Osteoblast (primary cell): ENCODE data around the gene SLC15A5. TPM values are rescaled to one million over a fixed set of nuclear protein-coding genes. Genes with fewer than 3 reads are reported as not detected.

Experiments
- DNase-seq: peaks from one replicate; pipeline ENCODE4 v3.0.0; 2011; ENCODE audit warnings: low spot score, mixed read lengths; ENCODE audit not compliant: insufficient read length; ENCODE audit errors: missing footprints
- H2AFZ ChIP-seq: 2 replicates; pipeline ENCODE4 v1.6.0; 2011; ENCODE audit warnings: mild to moderate bottlenecking, low read length
- H3K27ac ChIP-seq: 2 replicates; pipeline ENCODE4 v1.5.1; 2011; ENCODE audit warnings: mild to moderate bottlenecking, low read depth, low read length, moderate library complexity
- H3K27me3 ChIP-seq: 2 replicates; pipeline ENCODE4 v1.6.0; 2012; ENCODE audit warnings: mild to moderate bottlenecking, control low read depth, inconsistent platforms, low read length, moderate library complexity; ENCODE audit not compliant: insufficient read depth
- H3K36me3 ChIP-seq: 2 replicates; pipeline ENCODE4 v1.5.1; 2011; ENCODE audit warnings: mild to moderate bottlenecking, low read length, control low read depth, moderate library complexity; ENCODE audit not compliant: insufficient read depth
- H3K4me1 ChIP-seq: 2 replicates; pipeline ENCODE4 v1.5.1; 2011; ENCODE audit warnings: mild to moderate bottlenecking, low read length, control low read depth, moderate library complexity; ENCODE audit not compliant: insufficient read depth
- H3K4me2 ChIP-seq: 2 replicates; pipeline ENCODE4 v1.6.0; 2011; ENCODE audit warnings: mild to moderate bottlenecking, low read length; ENCODE audit not compliant: insufficient read depth
- H3K4me3 ChIP-seq: fragments of 200-600 bp; sonication (generic); 3 replicates; pipeline ENCODE4 v1.5.1; 2012; ENCODE audit warnings: mild to moderate bottlenecking, low read length, inconsistent platforms; ENCODE audit not compliant: insufficient read depth
- H3K79me2 ChIP-seq: 2 replicates; pipeline ENCODE4 v1.6.0; 2012; ENCODE audit warnings: mild to moderate bottlenecking, low read length, control low read depth, inconsistent platforms; ENCODE audit not compliant: insufficient read depth
- H3K9me3 ChIP-seq: 2 replicates; pipeline ENCODE4 v1.5.1; 2011; ENCODE audit warnings: low read depth, low read length, control low read depth
- H4K20me1 ChIP-seq: 2 replicates; pipeline ENCODE4 v1.6.0; 2012; ENCODE audit warnings: mild to moderate bottlenecking, low read length, control low read depth; ENCODE audit not compliant: insufficient read depth
- total RNA-seq: library from RNA; depleted of rRNA; stranded (reverse); fragments of >200 nt; gene quantifications from 2 replicates; pipeline ENCODE4 v1.2.3, GENCODE V29; 2012
- TF ChIP-seq, protein P1 (sequence below): IDR thresholded peaks from 2 replicates; pipeline ENCODE4 v1.5.1; 2011; ENCODE audit warnings: mild to moderate bottlenecking, low read depth, low read length, moderate library complexity; ENCODE audit errors: extremely low read depth

SLC15A5 gene
- total RNA-seq, 1 donor, result not detected

- Histone ChIP-seq H4K20me1 (no peaks in the 10 kb centered on the region), H3K4me1 (no peaks in the 10 kb centered on the region)
- TF ChIP-seq, protein P1, sequence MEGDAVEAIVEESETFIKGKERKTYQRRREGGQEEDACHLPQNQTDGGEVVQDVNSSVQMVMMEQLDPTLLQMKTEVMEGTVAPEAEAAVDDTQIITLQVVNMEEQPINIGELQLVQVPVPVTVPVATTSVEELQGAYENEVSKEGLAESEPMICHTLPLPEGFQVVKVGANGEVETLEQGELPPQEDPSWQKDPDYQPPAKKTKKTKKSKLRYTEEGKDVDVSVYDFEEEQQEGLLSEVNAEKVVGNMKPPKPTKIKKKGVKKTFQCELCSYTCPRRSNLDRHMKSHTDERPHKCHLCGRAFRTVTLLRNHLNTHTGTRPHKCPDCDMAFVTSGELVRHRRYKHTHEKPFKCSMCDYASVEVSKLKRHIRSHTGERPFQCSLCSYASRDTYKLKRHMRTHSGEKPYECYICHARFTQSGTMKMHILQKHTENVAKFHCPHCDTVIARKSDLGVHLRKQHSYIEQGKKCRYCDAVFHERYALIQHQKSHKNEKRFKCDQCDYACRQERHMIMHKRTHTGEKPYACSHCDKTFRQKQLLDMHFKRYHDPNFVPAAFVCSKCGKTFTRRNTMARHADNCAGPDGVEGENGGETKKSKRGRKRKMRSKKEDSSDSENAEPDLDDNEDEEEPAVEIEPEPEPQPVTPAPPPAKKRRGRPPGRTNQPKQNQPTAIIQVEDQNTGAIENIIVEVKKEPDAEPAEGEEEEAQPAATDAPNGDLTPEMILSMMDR, result no peak
Observed at GRCh38 chr12:16243487-16244412, 33.7 kb downstream of the SLC15A5 start.

DNA sequence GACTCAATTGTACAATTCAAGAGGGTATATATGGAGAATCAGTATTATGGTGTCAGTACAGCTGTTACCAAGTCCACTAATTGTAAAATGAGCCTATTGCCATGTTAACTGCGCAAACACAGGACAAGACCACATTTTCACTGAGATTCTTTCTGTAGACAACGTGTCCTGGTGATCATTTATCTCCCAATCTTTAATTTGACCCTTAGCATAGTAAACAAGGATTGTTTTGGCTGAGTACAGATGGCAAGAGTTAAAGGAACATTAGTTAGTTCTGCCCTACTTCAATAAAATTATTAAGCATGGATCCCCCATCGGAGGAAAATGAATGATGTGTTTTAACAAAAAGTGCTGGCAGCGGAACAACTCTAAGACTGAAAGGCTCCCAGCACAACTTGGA, 36.1 kb downstream of the SLC15A5 start:
- H4K20me1 ChIP-seq, result no peaks in the 10 kb centered on the region
- H3K9me3 ChIP-seq, result no peaks in the 10 kb centered on the region

More at GRCh38 chr12:16243487-16244412, 33.7 kb downstream of the SLC15A5 start:
- Histone ChIP-seq H3K4me3 (no peak overlapping the region), H3K79me2 (no peaks in the 10 kb centered on the region), H3K36me3 (no peaks in the 10 kb centered on the region), H3K27me3 (no peaks in the 10 kb centered on the region), H3K9me3 (no peaks in the 10 kb centered on the region), H3K27ac (no peak overlapping the region), H3K4me2 (no peak overlapping the region), H2AFZ (no peak overlapping the region)
- DNase-seq, result no peak

DNA sequence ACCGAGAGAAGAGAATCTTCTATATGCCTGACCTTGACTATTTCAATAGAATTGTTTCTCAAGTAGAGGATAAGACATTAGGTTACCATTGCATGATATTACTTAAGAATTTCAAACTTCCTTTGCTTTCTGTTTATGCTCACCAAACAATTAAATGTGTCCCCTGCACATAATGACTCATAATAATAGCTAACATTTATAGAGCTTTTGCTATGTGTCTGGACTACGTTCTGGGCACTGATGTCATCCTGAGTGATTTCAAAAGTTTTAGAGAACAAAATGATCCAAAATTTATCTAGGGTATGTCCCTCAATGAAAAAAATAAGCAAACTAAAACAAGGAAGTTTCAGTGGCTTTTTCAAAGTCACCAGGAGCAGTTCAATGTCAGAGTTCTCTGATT, 38.8 kb downstream of the SLC15A5 start:
- no peak overlapping the region for H3K4me2 ChIP-seq
- no peak overlapping the region for H3K27ac ChIP-seq
- TF ChIP-seq, protein P1, result no peak

More for the DNA sequence above, 36.1 kb downstream of the SLC15A5 start:
- H2AFZ ChIP-seq, result no peak overlapping the region
- H3K36me3 ChIP-seq, result no peaks in the 10 kb centered on the region
- H3K4me1 ChIP-seq, result no peaks in the 10 kb centered on the region
- TF ChIP-seq, protein P1, result no peak
- no peak overlapping the region for H3K27ac ChIP-seq
- no peak for DNase-seq
- H3K4me2 ChIP-seq, result no peak overlapping the region
- no peaks in the 10 kb centered on the region for H3K27me3 ChIP-seq
- H3K79me2 ChIP-seq, result no peaks in the 10 kb centered on the region
- H3K4me3 ChIP-seq, result no peak overlapping the region

DNA sequence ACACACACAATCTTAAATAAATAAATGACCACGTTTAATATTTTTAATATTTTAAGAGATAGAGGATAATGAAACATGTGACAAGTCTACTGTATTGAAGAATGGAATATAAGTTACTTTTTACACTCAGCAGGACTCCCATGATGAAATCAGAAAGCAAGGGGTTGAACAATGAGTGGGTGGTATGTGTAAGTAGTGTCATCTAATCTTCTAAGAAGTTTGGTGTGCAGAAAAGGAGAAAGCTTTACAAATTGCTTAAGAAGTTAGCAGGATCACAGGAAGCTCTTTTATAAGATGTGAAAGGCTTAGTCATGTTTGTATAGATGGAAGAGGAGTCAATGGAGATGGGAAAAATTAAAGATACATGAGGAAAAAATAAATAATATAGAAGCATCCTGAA, 47.8 kb downstream of the SLC15A5 start:
- Histone ChIP-seq H4K20me1 (no peaks in the 10 kb centered on the region), H3K27ac (no peak overlapping the region), H3K4me1 (no peaks in the 10 kb centered on the region), H3K4me3 (no peak overlapping the region), H3K79me2 (no peaks in the 10 kb centered on the region), H3K27me3 (no peaks in the 10 kb centered on the region), H3K36me3 (no peaks in the 10 kb centered on the region), H3K9me3 (no peaks in the 10 kb centered on the region), H2AFZ (no peak overlapping the region), H3K4me2 (no peak overlapping the region)
- DNase-seq, result no peak
- TF ChIP-seq, protein P1, result no peak

More for the DNA sequence above, 38.8 kb downstream of the SLC15A5 start:
- Histone ChIP-seq H2AFZ (no peak overlapping the region), H3K27me3 (no peaks in the 10 kb centered on the region), H3K36me3 (no peaks in the 10 kb centered on the region), H3K9me3 (no peaks in the 10 kb centered on the region), H3K4me3 (no peak overlapping the region), H3K79me2 (no peaks in the 10 kb centered on the region), H4K20me1 (no peaks in the 10 kb centered on the region), H3K4me1 (no peaks in the 10 kb centered on the region)
- no peak for DNase-seq
